Vagina (tissue), 2 donors: ENCODE measurements around the gene RAPH1. TPM values are rescaled to one million over a fixed set of nuclear protein-coding genes. Genes with fewer than 3 reads are reported as not detected.

ENCODE experiments used
- DNase-seq, 2 donors: peaks; one replicate each; pipeline ENCODE4 v3.0.0-alpha.2; 2017; ENCODE audit errors: extremely low spot score in 2 of 2
- H3K27ac ChIP-seq: fragments of 200-600 bp; sonication (generic); one replicate; pipeline ENCODE4 v1.5.1; 2019
- H3K27me3 ChIP-seq: fragments of 200-600 bp; sonication (generic); one replicate; pipeline ENCODE4 v1.5.1; 2019
- H3K36me3 ChIP-seq, 2 donors: fragments of 200-600 bp; sonication (generic); one replicate each; pipeline ENCODE4 v1.5.1; 2017 to 2019
- H3K4me1 ChIP-seq: fragments of 200-600 bp; sonication (generic); one replicate; pipeline ENCODE4 v1.5.1; 2019
- H3K4me3 ChIP-seq, 2 donors: fragments of 200-600 bp; sonication (generic); 1 replicate in 1 of 2; 2 replicates in 1 of 2; pipeline ENCODE4 v1.5.1; 2016 to 2019
- H3K9me3 ChIP-seq: fragments of 200-600 bp; sonication (generic); one replicate; pipeline ENCODE4 v1.5.1; 2019
- POLR2A ChIP-seq, 2 donors: fragments of 450-650 bp; IDR thresholded peaks; one replicate each; pipeline ENCODE4 v1.6.1; 2017; ENCODE audit warnings: antibody characterized with exemption in 2 of 2, mild to moderate bottlenecking in 2 of 2, moderate library complexity in 2 of 2
- POLR2AphosphoS5 ChIP-seq, 2 donors: sonication (generic); formaldehyde crosslinking; IDR thresholded peaks; one replicate each; pipeline ENCODE4 v1.9.0; 2017; ENCODE audit warnings: antibody characterized with exemption in 2 of 2, mild to moderate bottlenecking in 2 of 2, low read depth in 1 of 2; ENCODE audit not compliant: insufficient read depth in 1 of 2
- intact Hi-C: fragments of 100-400 bp; cut with DNase I; formaldehyde crosslinking; loops from one replicate; pipeline ENCODE4 v1.15.1; 2023
- total RNA-seq: library from RNA; depleted of rRNA; stranded (reverse); fragments of >200 nt; gene quantifications from one replicate; pipeline ENCODE4 v1.2.3, GENCODE V29; 2016
- TF ChIP-seq, protein P1 (sequence below), 3 experiments: fragments of 450-650 bp in 2 of 3; fragments of 200-600 bp in 1 of 3; sonication (generic) in 1 of 3; IDR thresholded peaks; one replicate each; pipeline ENCODE4 v1.5.1; 2017 to 2019; ENCODE audit warnings: antibody characterized with exemption in 3 of 3, mild to moderate bottlenecking in 2 of 3, moderate library complexity in 2 of 3

The RAPH1 gene
- total RNA-seq, 1 donor from 2014 or later = 22.6 TPM

DNA sequence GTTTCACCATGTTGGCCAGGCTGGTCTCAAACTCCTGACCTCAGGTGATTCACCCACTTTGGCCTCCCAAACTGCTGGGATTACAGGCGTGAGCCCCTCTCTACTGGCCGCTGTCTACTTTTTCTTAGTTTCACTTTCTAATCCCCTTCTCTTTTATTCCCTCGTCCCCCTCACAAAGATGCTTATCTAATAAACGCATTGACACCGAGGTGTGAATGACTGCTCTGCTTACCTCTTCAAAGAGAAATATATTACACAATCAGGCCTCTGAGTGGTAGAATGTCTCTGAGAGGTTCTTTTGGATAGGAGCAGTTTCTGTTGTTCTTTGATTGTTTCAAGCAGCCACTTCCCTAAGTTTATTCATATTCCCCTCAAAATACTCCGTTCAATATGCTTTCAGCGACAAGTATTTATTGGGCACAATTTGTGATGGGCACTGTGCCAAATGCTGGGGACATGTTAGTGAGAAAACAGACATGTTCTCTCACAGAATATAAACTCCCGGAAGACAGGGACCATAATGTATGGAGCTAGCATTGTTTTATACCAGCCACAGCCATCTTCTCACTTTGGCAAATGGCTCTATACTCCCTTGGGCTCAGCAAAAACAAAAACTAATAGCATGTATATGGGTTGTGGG, 34.7 kb upstream of the RAPH1 start:
- no peak overlapping the region for H3K27ac ChIP-seq
- no peak for TF ChIP-seq POLR2A (IDR thresholded peaks at IDR 0.05)
- TF ChIP-seq, protein P1, sequence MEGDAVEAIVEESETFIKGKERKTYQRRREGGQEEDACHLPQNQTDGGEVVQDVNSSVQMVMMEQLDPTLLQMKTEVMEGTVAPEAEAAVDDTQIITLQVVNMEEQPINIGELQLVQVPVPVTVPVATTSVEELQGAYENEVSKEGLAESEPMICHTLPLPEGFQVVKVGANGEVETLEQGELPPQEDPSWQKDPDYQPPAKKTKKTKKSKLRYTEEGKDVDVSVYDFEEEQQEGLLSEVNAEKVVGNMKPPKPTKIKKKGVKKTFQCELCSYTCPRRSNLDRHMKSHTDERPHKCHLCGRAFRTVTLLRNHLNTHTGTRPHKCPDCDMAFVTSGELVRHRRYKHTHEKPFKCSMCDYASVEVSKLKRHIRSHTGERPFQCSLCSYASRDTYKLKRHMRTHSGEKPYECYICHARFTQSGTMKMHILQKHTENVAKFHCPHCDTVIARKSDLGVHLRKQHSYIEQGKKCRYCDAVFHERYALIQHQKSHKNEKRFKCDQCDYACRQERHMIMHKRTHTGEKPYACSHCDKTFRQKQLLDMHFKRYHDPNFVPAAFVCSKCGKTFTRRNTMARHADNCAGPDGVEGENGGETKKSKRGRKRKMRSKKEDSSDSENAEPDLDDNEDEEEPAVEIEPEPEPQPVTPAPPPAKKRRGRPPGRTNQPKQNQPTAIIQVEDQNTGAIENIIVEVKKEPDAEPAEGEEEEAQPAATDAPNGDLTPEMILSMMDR (IDR thresholded peaks at IDR 0.05) = no peak
- no peak for TF ChIP-seq POLR2AphosphoS5 (IDR thresholded peaks at IDR 0.05; ENCODE audit: insufficient read depth in 1 of 2, low read depth in 1 of 2)
- intact Hi-C loops = no loop called here
- no peak for DNase-seq
- no peaks in the 10 kb centered on the region for H3K36me3 ChIP-seq
- no peak overlapping the region for H3K4me3 ChIP-seq
- no peaks in the 10 kb centered on the region for H3K4me1 ChIP-seq
- H3K27me3 ChIP-seq = no peaks in the 10 kb centered on the region
- H3K9me3 ChIP-seq = no peaks in the 10 kb centered on the region

DNA sequence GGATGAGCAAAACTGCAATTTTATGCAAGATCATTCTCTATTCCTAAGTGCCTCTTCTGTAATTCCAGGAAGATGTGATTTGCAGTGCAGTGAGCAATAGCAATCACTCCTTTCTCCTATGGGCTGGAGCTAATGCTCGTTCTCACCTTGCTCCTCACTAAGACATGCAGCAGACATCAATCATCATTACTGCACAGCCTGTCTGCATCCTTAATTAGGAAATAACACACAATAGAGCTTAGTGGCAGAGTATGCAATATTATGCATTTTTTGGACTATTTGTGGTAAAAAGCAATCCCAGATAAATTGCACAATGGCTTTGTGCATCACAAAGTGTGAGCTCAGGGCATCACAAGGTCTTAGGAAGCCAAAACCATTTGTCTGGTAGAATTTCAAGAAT, 32.6 kb upstream of the RAPH1 start:
- no peak for DNase-seq
- Histone ChIP-seq H3K4me1 (no peaks in the 10 kb centered on the region), H3K27ac (no peak overlapping the region), H3K36me3 (no peaks in the 10 kb centered on the region), H3K27me3 (no peaks in the 10 kb centered on the region), H3K9me3 (no peaks in the 10 kb centered on the region), H3K4me3 (no peak overlapping the region)
- no peak for TF ChIP-seq POLR2AphosphoS5 (IDR thresholded peaks at IDR 0.05; ENCODE audit: insufficient read depth in 1 of 2, low read depth in 1 of 2)
- intact Hi-C loops = no loop called here

DNA sequence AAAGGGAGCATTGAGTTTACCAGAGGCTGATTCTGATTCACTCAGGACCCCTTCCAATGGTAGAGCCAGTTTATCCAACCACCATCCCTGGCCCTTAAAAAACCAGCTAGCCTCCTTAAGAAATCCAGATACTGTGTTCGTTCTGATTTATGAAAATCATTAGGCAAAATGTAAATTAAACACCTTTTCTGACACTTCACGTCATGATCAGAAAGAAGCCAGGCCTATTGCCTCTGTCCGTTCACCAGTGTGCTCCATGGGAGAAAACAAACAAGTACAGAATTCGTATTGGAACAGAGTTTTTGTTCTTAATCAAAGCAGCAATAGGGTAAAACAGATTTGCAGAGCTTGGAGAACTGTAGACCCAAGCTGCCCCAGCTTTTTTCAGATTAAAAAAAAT, 31.1 kb upstream of the RAPH1 start:
- intact Hi-C loops = no loop called here
- no peaks in the 10 kb centered on the region for H3K4me1 ChIP-seq
- no peak overlapping the region for H3K4me3 ChIP-seq
- TF ChIP-seq, protein P1 (IDR thresholded peaks at IDR 0.05) = no peak
- TF ChIP-seq POLR2A (IDR thresholded peaks at IDR 0.05) = no peak
- no peak for TF ChIP-seq POLR2AphosphoS5 (IDR thresholded peaks at IDR 0.05; ENCODE audit: insufficient read depth in 1 of 2, low read depth in 1 of 2)
- no peaks in the 10 kb centered on the region for H3K9me3 ChIP-seq
- H3K27ac ChIP-seq = no peak overlapping the region
- H3K36me3 ChIP-seq = no peaks in the 10 kb centered on the region
- no peaks in the 10 kb centered on the region for H3K27me3 ChIP-seq
- DNase-seq = no peak

DNA sequence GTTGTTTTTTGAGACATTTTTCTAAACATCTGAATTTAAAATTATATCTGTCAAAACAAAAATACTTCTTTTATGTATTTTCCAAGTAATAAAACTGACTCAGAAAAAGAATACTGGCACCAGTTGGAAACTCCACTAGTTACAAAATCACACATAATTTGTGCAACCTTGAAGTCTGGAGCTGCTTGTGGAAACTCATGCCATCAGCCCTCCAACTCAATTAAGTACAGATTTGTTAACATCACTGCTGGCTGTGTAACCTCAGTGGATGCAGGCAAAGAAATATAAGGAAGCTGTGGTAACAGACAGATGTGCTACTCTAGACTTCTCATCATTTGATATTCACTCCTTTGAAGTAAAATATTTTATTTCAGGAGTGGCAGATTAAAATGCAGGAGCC, 30.0 kb upstream of the RAPH1 start:
- Histone ChIP-seq H3K4me1 (no peaks in the 10 kb centered on the region), H3K9me3 (no peaks in the 10 kb centered on the region), H3K27ac (no peak overlapping the region), H3K4me3 (no peak overlapping the region), H3K27me3 (no peaks in the 10 kb centered on the region), H3K36me3 (no peaks in the 10 kb centered on the region)
- DNase-seq = no peak
- TF ChIP-seq POLR2A (IDR thresholded peaks at IDR 0.05) (no peak), POLR2AphosphoS5 (IDR thresholded peaks at IDR 0.05; ENCODE audit: insufficient read depth in 1 of 2, low read depth in 1 of 2) (no peak)
- TF ChIP-seq, protein P1 (IDR thresholded peaks at IDR 0.05) = no peak
- intact Hi-C loops = no loop called here

DNA sequence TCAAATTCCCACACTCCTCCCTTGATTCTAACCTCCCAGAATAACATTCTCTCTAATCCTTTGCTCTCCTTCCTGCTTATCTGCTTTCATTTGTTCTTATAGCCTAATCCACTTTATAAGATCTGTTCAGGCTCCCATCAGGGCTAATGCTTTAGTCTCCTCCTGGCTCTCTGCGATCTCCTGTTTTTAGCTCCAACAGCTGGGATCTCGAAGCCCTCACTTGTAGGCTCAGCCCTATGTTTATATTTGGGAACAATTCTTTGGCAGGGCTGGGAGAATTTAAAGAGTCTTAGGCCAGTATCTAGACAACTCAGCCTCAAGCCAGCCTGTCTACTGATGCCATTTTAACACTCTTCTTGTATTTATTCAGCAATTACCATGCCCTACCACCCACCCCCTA, 27.2 kb upstream of the RAPH1 start:
- H3K9me3 ChIP-seq = no peaks in the 10 kb centered on the region
- H3K27ac ChIP-seq = no peak overlapping the region
- intact Hi-C loops = no loop called here
- H3K36me3 ChIP-seq = no peaks in the 10 kb centered on the region
- no peaks in the 10 kb centered on the region for H3K27me3 ChIP-seq
- no peak for DNase-seq
- H3K4me1 ChIP-seq = no peaks in the 10 kb centered on the region
- H3K4me3 ChIP-seq = no peak overlapping the region
- TF ChIP-seq, protein P1 (IDR thresholded peaks at IDR 0.05) = no peak
- no peak for TF ChIP-seq POLR2AphosphoS5 (IDR thresholded peaks at IDR 0.05; ENCODE audit: insufficient read depth in 1 of 2, low read depth in 1 of 2)
- TF ChIP-seq POLR2A (IDR thresholded peaks at IDR 0.05) = no peak
